Measurements from ENCODE around the gene PTPRN2. TPM values are rescaled to one million over a fixed set of nuclear protein-coding genes. Genes with fewer than 3 reads are reported as not detected.

The PTPRN2 gene
- total RNA-seq, 2 donors from 2014 or later, result 26.1 to 55.5 TPM

DNA sequence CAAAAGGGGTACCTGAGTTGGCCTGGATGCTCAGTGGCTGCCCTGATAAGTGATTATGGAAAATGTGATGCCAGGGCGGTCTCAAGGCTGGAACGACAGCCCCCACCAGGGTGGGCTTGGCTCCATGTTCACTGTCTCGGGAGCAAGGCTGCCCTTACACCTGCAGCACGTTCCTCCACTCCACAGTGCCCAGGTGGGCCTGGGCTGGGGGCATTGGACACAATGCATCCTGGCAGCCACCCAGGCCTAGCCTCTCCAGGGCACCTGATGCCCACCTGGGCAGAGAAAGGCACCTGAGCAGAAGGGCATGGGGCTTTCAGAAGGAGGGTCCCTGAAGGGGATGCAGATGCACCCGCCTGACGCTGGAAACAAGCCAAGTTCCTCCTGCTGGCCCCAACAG is 702.5 kb downstream of the PTPRN2 start:
- no peak for DNase-seq (ENCODE audit: low spot score)
- H3K27me3 ChIP-seq (replicated peaks; ENCODE audit: insufficient read depth), result no peaks in the 10 kb centered on the region
- intact Hi-C loops (cut with DNase I), result no loop called here
- H3K27ac ChIP-seq, result no peak overlapping the region
- no peaks in the 10 kb centered on the region for H3K36me3 ChIP-seq
- no peaks in the 10 kb centered on the region for H3K4me1 ChIP-seq (replicated peaks)
- TF ChIP-seq POLR2A (IDR thresholded peaks at IDR 0.05) (no peak), CTCF (IDR thresholded peaks at IDR 0.05) (no peak), POLR2AphosphoS5 (IDR thresholded peaks at IDR 0.05) (no peak)
- 84% methylated on average over 6 of the region's 6 CpGs for WGBS
- H3K9me3 ChIP-seq, result no peaks in the 10 kb centered on the region
- H3K4me3 ChIP-seq, result no peak overlapping the region

DNA sequence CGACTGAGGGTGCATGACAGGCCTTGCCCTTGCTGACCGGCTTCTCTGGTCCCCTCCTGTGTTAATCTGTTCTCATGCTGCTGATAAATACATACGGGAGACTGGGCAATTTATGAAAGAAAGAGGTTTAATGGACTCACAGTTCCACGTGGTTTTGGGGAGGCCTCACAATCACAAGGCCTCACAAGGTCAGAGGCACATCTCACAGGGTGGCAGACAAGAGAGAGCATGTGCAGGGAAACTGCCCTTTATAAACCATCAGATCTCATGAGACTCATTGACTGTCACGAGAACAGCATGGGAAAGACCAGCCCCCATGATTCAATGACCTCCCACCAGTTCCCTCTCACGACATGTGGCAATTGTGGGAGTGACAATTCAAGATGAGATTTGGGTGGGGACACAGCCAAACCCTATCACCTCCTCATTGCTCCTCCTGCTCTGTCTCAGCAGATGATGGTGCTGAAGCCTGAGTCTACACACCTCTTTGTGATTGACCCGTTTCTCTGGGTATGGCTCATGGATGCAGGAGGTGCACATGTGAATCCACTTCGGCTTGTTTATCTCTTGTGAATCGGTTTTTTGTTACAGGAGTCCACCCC is 703.1 kb downstream of the PTPRN2 start:
- intact Hi-C loops (cut with DNase I), result no loop called here
- Histone ChIP-seq H3K36me3 (no peaks in the 10 kb centered on the region), H3K4me1 (replicated peaks) (no peaks in the 10 kb centered on the region), H3K9me3 (no peaks in the 10 kb centered on the region), H3K4me3 (no peak overlapping the region), H3K27me3 (replicated peaks; ENCODE audit: insufficient read depth) (no peaks in the 10 kb centered on the region), H3K27ac (no peak overlapping the region)
- TF ChIP-seq POLR2A (IDR thresholded peaks at IDR 0.05), result no peak
- TF ChIP-seq POLR2AphosphoS5 (IDR thresholded peaks at IDR 0.05), result no peak
- TF ChIP-seq CTCF (IDR thresholded peaks at IDR 0.05), result no peak
- WGBS, result 89% methylated on average over 9 of the region's 9 CpGs
- no peak for DNase-seq (ENCODE audit: low spot score)

GRCh38 chr7:157881048-157881771 is 706.4 kb downstream of the PTPRN2 start:
- H3K4me3 ChIP-seq, result no peak overlapping the region
- no peaks in the 10 kb centered on the region for H3K36me3 ChIP-seq
- H3K9me3 ChIP-seq, result no peaks in the 10 kb centered on the region
- intact Hi-C loops (cut with DNase I), result no loop called here
- no peaks in the 10 kb centered on the region for H3K27me3 ChIP-seq (replicated peaks; ENCODE audit: insufficient read depth)
- TF ChIP-seq POLR2A (IDR thresholded peaks at IDR 0.05) (no peak), CTCF (IDR thresholded peaks at IDR 0.05) (no peak), POLR2AphosphoS5 (IDR thresholded peaks at IDR 0.05) (no peak)
- 72% methylated on average over 8 of the region's 8 CpGs for WGBS
- no peak for DNase-seq (ENCODE audit: low spot score)
- H3K27ac ChIP-seq, result no peak overlapping the region
- no peaks in the 10 kb centered on the region for H3K4me1 ChIP-seq (replicated peaks)

DNA sequence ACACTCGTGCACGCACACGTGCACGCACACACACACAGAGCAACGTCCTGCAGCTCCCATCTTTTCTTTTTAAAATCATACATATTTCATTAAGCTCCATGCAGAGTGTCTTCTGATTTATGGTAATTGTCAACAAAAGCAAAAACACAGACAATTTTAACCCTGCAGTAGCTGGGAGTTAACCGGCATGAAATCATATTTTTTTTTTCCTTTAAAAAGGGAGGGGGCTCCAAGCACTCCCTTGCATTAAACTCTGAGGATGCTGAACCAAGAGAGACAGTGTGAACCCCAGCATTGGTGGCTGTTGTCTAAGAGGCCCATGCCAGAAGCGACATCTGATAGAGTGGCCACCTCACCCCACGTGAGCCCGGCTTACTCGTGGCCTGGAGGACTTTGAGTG is 708.2 kb downstream of the PTPRN2 start:
- DNase-seq (ENCODE audit: low spot score), result no peak
- Histone ChIP-seq H3K4me3 (no peak overlapping the region), H3K36me3 (no peaks in the 10 kb centered on the region), H3K27ac (no peak overlapping the region), H3K9me3 (no peaks in the 10 kb centered on the region), H3K27me3 (replicated peaks; ENCODE audit: insufficient read depth) (no peaks in the 10 kb centered on the region), H3K4me1 (replicated peaks) (no peaks in the 10 kb centered on the region)
- intact Hi-C loops (cut with DNase I), result loop anchor here (10.0 kb wide), 1 partner anchor 445 kb away; no protein-coding TSS in a partner anchor
- 86% methylated on average over 10 of the region's 10 CpGs for WGBS
- TF ChIP-seq CTCF (IDR thresholded peaks at IDR 0.05) (no peak), POLR2A (IDR thresholded peaks at IDR 0.05) (no peak), POLR2AphosphoS5 (IDR thresholded peaks at IDR 0.05) (no peak)
